ENCODE measurements around the gene CTF1. TPM values are rescaled to one million over a fixed set of nuclear protein-coding genes. Genes with fewer than 3 reads are reported as not detected.
A peak's percentile ranks its signal among the peaks of the same experiment; 100 is the strongest.

Gene CTF1
- total RNA-seq, 4 donors from 2014 or later: 2.3 to 5.6 (median 3.2) TPM

- DNase-seq: no peak
- Histone ChIP-seq H3K4me3 (peak overlapping the region; percentile 60 to 87 (median 72)), H3K4me1 (peaks cover 34 to 39% of the 10 kb centered on the region in 2 donors), H3K36me3 (peaks cover 0 to 8% of the 10 kb centered on the region in 2 donors), H3K27me3 (no peaks in the 10 kb centered on the region), H3K27ac (peak overlapping the region; percentile 93 to 100 (median 96)), H3K9me3 (no peaks in the 10 kb centered on the region)
- TF ChIP-seq POLR2A (IDR thresholded peaks at IDR 0.05): no peak
- no peak for TF ChIP-seq CTCF (IDR thresholded peaks at IDR 0.05 in 4 of 5, conservative IDR thresholded peaks at IDR 0.05 in 1 of 5)
- intact Hi-C loops (cut with DNase I; ENCODE audit: low total_unique reads): loop anchor here (2.0 kb wide), 2 partner anchors 51 to 61 kb away; partner anchors contain the start of gene SETD1A
- in situ Hi-C loops (cut with MboI; ENCODE audit: low sequenced_read_pairs in 4 of 4): no loop called here
- ATAC-seq: peak in 1 of 2 donors; percentile 2
These were observed 670 bp upstream of the CTF1 start for GRCh38 chr16:30895627-30896260.

- DNase-seq (peak; percentile 84 to 92), ATAC-seq (peak; percentile 72 to 85)
- Histone ChIP-seq H3K4me1 (peaks cover 36 to 46% of the 10 kb centered on the region in 2 donors), H3K36me3 (no peaks in the 10 kb centered on the region), H3K27me3 (no peaks in the 10 kb centered on the region), H3K9me3 (no peaks in the 10 kb centered on the region), H3K4me3 (peak overlapping the region; percentile 60 to 87 (median 72)), H3K27ac (peak overlapping the region; percentile 93 to 100 (median 96))
- in situ Hi-C loops (cut with MboI; ENCODE audit: low sequenced_read_pairs in 4 of 4): no loop called here
- TF ChIP-seq CTCF (IDR thresholded peaks at IDR 0.05 in 4 of 5, conservative IDR thresholded peaks at IDR 0.05 in 1 of 5) (no peak), POLR2A (IDR thresholded peaks at IDR 0.05) (peak; percentile 53 to 70)
- intact Hi-C loops (cut with DNase I; ENCODE audit: low total_unique reads): loop anchor here (1.0 kb wide), 1 partner anchor 25 kb away; no protein-coding TSS in a partner anchor
These were observed 697 bp downstream of the CTF1 start for GRCh38 chr16:30896889-30897733.

- Histone ChIP-seq H3K4me1 (peaks cover 29 to 33% of the 10 kb centered on the region in 2 donors), H3K36me3 (no peaks in the 10 kb centered on the region), H3K27me3 (no peaks in the 10 kb centered on the region), H3K9me3 (no peaks in the 10 kb centered on the region), H3K27ac (no peak overlapping the region), H3K4me3 (no peak overlapping the region)
- intact Hi-C loops (cut with DNase I; ENCODE audit: low total_unique reads) (no loop called here), in situ Hi-C loops (cut with MboI; ENCODE audit: low sequenced_read_pairs in 4 of 4) (no loop called here)
- no peak for ATAC-seq
- DNase-seq: no peak
- no peak for TF ChIP-seq CTCF (IDR thresholded peaks at IDR 0.05 in 4 of 5, conservative IDR thresholded peaks at IDR 0.05 in 1 of 5)
- TF ChIP-seq POLR2A (IDR thresholded peaks at IDR 0.05): no peak
These were observed 3.4 kb downstream of the CTF1 start for GRCh38 chr16:30899794-30900193.

GRCh38 chr16:30900588-30900987 lies 4.2 kb downstream of the CTF1 start:
- H3K27me3 ChIP-seq: no peaks in the 10 kb centered on the region
- peaks cover 22 to 25% of the 10 kb centered on the region in 2 donors for H3K4me1 ChIP-seq
- intact Hi-C loops (cut with DNase I; ENCODE audit: low total_unique reads): no loop called here
- H3K9me3 ChIP-seq: no peaks in the 10 kb centered on the region
- no peak for ATAC-seq
- DNase-seq: no peak
- H3K27ac ChIP-seq: no peak overlapping the region
- no peaks in the 10 kb centered on the region for H3K36me3 ChIP-seq
- H3K4me3 ChIP-seq: no peak overlapping the region
- no peak for TF ChIP-seq POLR2A (IDR thresholded peaks at IDR 0.05)
- no peak for TF ChIP-seq CTCF (IDR thresholded peaks at IDR 0.05 in 4 of 5, conservative IDR thresholded peaks at IDR 0.05 in 1 of 5)
- in situ Hi-C loops (cut with MboI; ENCODE audit: low sequenced_read_pairs in 4 of 4): no loop called here

Measured in gastrocnemius medialis (tissue), 4 donors.